Fibroblast of peridontal ligament (primary cell): ENCODE measurements around the gene MRPS11.
"Not testable (repeated sequence)": the region's sequence is repeated elsewhere in the genome, so short reads cannot be mapped to it uniquely, and the experiment has no call there.

Experiments used
- DNase-seq: peaks from one replicate; pipeline ENCODE4 v3.0.0-alpha.2; 2010; ENCODE audit errors: extremely low read depth

The MRPS11 gene

DNA sequence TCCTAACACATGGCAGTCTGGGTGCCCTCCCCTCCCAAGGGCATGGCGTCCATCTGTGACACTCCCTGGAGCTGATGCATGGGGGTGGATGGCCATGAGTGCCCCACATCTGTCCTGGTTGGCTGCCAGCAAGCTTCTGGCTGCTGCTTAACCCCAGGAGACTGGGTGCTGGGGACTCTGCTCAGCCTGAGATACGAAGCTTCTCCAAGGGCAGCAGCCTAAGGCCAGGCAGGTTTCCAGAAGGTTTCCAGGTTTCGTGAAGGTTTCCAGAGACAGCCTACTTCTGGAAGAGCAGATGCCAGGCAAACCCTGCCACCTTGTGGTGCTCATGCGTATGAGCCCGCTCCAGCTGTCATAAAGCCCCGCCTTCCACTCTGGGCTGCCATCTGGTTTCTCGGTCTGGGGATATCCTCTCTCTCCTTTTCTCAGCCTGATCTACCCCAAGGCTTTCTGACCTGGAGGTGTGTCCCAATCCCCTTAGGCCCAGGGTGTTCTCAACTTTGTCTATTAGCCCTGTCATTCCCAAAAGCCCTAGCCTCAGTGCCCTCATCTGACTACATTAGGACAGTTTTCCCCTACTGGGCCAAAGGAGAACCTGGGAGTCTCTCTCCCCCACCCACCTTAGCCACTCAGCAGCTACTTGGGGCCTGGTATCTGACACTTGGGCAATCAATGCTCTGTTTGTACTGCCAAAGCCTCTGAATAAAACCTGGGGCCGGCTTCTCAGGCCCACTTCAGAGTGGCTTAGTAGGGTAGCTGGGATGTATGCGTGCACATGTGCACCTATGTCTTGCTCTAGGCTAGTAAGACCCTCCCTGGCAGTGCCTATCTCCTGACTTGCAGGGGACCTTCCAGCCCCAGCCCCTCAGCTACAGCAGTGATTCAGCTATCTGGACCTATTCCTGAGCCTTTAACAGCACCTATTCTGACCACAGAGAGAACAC lies 12.4 kb upstream of the MRPS11 start:
- peak; percentile 74 for DNase-seq

DNA sequence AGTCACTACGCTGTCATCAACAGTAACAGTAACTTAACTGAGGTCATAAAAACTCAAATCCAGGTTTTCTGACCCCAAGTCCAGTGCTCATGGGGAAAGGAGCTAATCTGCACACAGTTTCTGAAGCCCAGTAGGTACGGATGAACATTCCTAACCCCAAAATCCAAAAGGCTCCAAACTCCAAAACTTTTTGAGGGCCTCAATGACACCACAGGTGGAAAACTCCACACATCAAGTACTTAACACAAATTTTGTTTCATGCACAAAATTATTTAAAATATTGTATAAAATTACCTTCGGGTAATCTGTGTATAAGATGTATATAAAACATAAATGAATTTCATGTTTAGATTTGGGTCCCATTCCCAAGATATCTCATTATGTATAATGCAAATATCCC lies 10.8 kb upstream of the MRPS11 start:
- DNase-seq: no peak

DNA sequence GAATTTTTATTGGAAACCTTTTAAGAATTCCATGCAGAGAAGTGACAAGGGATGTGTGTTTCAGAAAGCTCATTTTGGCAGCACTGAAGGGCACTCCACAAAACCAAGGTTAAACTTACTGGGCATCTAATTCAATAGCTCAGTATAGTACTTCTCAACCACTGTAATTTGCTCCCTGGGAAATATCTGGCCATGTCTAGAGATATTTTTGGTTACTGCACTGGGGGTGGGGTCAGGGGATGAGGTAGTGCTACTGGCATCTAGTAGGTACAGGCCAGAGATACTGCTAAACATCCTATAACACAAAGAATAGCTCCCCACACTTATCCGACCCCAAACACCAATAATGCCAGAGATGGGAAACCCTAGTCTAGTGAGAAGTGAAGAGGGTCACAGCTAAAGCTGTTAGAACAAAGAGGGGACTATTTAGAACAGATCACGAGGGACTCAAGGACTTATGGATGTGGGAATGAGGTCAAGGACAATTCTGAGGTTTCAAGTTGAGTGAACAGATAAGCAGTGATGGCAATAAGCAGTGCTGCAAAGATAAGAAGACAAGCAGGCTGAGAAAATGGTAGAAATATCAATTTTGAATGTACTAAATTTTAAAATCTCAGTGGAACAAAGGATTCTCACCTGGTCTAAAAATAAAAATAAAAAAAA lies 3.5 kb upstream of the MRPS11 start:
- DNase-seq: no peak

DNA sequence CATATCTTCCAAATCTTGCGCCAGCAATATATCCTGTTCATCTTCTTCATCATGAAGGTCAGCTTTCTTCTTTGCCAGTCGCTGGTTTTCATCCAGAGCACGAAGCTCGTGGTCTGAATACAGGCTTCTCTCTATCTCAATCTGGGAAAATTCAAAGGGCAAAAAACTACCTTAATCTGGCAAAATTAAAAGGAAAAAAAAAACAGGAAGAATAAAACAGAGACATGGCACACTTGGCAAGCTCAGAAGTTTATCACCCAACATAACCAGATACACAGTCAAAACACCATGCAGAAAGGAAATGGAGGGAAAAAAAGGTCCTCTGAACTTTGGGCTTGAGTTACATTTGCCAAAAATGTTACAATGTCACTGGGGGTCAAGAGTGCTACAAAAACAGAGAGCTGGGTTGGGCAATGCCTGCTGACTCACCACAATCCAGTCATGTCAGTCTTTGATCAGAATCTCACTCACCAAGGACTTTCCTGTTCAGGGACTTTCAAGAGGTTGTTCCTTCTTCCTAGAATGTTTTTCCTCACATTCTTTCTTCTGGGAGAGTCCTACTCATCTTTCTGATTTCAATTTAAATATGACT lies 1.8 kb upstream of the MRPS11 start:
- peak; percentile 43 for DNase-seq

DNA sequence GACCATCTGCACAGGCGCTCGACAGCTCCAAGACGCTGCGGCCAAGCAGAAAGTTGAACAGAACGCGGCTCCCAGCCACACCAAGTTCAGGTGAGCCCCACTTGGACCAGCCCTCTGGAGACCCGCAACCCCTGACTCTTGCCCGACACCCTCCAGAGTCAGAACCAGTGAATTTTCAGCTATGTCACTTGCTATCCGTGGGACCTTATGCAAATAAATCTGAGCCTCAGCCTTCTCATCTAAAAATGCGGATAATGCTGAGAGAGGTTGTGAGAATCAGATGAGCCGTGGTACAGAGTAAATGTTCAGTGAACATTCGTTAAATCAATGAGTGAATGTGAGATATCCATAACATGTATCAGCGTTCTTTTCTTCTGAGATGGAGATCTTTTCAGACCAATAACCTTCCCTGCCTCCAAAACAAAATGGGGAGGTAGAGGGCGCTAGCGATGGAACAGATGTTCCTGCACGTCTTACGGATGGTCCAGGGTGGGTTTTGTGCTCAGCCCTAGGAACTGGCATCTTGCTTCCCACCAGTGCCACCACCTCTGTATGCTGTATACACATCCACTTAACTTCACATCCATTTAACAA lies 524 bp downstream of the MRPS11 start:
- DNase-seq: peak; percentile 32

- not testable (repeated sequence) for DNase-seq
These were observed 1.2 kb downstream of the MRPS11 start for GRCh38 chr15:88468721-88469120.

- DNase-seq: no peak
These were observed 1.8 kb downstream of the MRPS11 start for GRCh38 chr15:88469321-88469720.

DNA sequence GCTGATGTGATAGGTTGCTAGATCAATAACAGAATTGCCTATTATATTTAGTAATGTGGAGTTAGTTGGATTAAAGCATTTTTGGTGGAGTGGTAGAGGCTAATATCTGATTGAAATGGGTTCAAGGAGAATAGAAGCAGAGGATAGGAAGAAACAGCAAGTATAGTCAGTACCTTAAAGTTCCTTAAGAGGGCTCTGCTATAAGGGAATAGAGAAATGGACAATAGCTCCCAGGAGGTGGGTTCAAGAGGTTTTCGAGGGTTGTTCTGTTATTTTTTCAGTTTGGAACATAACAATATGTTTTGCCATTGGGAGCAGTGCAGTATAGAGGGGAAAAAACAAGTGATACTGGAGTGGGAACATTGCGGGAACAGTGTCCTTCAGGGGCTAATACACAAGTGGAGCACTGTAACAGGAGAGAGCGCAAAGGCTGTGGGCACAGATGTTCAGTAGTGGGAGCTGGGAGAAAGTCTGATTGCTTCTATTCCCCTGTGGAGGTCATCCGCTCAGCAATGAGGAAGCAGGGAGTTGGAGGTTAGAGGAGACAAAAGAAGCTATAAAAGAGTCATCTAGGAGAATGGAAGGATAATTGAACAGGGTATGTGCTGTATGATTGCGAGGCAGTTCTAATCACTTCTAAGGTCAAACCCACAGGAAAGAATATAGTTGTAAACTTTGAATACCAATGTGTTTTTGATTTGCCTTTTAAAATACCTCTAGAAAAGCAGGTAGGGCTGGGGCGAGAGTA lies 3.3 kb downstream of the MRPS11 start:
- no peak for DNase-seq

- no peak for DNase-seq
These were observed 4.7 kb downstream of the MRPS11 start for GRCh38 chr15:88472225-88472624.

DNA sequence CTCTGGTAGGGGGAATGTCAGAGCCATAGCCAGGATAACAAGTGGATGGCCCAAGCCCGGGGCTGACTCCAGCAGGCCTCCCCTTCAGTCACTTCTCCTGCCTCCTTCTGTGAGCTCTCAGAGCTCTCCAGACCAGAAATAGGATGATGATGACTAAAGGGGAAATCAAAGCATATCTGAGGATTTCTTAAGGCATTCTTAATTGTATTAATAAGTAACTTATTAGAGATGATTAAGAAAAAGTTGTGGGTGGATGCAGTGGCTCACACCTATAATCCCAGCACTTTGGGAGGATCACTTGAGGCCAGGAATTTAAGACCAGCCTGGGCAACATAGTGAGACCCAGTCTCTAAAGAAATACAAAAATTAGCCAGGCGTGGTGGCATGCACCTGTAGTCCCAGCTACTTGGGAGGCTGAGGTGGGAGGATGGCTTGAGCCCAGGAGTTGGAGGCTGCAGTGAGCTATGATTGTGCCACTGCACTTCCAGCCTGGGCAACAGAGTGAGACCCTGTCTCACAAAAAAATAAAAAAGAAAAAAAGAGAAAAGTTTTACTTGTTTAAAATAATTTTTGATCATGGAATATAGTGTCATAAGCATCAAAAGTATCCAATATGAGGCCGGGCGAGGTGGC lies 6.3 kb downstream of the MRPS11 start:
- DNase-seq: not testable (repeated sequence)

- DNase-seq: peak; percentile 77
These were observed 9.1 kb downstream of the MRPS11 start for GRCh38 chr15:88476635-88477060.

GRCh38 chr15:88477126-88477525 lies 9.6 kb downstream of the MRPS11 start:
- DNase-seq: no peak

GRCh38 chr15:88477904-88478303 lies 10.4 kb downstream of the MRPS11 start:
- no peak for DNase-seq

GRCh38 chr15:88479169-88479568 lies 11.7 kb downstream of the MRPS11 start:
- DNase-seq: no peak

DNA sequence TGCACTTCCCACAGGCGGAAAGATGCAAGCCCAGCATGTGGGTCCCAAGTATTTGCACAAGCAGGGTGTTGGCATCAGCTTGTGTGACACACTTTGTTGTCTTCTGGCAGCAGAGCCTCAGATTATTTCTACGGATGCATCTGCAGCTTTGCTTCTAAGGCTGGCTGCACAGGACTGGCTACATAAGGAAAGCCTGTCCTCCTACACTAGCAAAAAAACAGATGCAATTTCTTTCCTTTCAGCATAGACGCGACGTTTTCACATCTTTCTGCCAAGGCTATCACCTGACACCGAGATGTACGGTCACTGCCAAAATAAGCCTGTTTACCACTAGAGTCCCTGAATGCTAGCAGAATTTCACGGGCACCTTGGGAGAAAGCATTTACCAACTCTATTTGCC lies 13.5 kb downstream of the MRPS11 start:
- DNase-seq: no peak

- DNase-seq: no peak
These were observed 14.8 kb downstream of the MRPS11 start for GRCh38 chr15:88482263-88482662.

- DNase-seq: peak; percentile 83
These were observed 17.3 kb downstream of the MRPS11 start for GRCh38 chr15:88484682-88485331.

DNA sequence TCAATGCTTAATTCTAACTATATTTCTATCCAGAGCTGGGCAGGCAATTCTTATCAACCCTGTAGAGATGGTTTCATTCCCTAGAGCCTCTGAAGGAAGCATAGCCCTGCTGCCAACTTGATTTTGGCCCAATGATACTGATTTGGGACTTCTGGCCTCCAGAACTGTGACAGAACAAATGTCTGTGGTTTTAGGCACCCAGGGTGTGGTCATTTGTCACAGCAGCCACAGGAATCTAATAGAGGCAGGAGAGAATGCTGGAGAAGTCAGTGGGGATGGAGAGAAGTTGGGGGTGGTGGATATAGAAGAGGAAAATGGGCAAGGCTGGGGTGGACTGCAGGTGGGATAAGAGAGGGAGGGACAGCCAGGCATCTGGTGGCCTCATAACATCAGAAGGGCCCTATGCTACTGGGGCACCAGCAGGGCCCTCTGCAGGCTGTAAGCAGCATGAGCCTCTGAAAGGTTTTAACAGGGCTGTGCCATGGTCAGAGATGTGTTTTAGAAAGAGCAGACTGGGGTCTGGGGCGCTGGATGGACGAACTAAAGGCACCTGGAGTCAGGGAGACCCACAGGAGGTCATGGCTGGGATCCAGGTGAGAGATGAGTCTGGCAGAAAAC lies 19.8 kb downstream of the MRPS11 start:
- no peak for DNase-seq

DNA sequence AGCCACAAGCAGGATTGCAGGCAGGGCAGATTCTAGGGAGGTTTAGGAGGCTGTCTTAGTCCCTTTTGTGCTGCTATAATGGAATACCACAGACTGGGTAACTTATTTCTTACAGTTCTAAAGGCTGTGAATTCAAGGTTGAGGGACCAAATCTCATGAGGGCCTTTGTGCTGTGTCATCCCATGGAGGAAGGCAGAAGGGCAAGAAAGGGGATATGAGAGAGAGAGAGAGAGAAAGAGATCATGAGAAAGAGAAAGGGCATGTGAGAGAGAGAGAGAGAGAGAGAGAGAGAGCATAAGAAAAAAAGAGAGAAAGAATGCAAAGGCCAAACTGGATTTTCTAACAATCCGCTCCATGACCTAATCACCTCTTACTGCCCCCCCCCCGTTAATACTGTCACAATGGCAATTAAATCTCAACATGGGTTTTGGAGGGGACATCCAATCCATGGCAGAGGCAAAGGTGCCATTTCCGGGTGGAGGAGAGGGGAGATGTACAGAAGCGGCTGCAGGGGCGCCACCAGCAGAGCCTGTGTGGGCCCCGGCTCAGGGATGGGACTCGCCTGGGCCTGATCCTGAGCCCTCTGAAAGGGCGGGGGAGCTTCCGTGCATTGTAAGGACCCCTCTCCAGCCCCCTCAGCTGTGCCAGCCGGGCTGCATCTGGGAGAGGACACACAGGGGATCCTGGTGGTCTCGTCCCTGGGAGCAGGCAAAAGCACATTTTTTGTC lies 20.5 kb downstream of the MRPS11 start:
- no peak for DNase-seq
